NCI-H2171 treated with DMSO at 0.1 percent for 48 hours (cell line): ENCODE measurements around the gene CACNA2D2.
A peak's percentile ranks its signal among the peaks of the same experiment; 100 is the strongest.

ENCODE experiments used
- DNase-seq: peaks from one replicate; lab custom pipeline; 2025; lab: John Stamatoyannopoulos, UW

CACNA2D2 gene

DNA sequence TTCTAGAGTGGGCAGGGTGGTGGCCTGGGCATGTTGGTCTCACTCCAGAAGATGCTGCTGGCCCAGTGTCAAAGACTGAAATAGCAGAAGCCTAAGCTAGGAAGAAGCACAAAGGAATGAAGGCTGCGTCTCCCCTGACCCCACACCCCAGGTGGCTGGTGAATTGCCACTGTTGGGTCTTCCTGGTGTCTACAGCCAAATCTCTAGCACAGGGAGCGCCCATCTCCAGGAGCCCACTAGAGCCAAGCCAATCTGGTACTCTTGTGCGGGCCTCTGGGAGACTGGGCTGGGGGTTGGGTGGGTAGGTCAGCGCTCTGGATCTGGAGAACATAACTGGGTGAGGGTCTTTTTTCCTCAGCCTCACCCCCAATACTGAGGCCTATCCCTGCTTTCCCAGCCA, 176.3 kb downstream of the CACNA2D2 start:
- DNase-seq: no peak

DNA sequence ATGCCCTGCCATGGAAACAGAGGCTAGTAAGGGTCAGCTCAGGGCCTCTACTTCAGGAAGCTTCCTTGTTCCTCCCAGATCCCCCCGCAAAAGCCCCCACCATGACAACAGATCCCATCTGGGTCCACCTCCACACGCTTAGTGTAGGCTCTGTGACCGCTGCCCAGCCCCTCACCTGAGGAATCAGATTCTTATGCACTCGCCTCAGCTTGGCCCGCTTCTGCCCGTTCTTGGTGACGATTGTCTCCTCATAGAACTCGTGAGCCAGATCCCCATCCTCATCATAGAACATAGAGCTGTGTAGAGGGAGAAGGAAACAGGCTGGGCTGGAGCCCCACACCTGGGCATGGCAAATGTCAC, 177.3 kb downstream of the CACNA2D2 start:
- no peak for DNase-seq

DNA sequence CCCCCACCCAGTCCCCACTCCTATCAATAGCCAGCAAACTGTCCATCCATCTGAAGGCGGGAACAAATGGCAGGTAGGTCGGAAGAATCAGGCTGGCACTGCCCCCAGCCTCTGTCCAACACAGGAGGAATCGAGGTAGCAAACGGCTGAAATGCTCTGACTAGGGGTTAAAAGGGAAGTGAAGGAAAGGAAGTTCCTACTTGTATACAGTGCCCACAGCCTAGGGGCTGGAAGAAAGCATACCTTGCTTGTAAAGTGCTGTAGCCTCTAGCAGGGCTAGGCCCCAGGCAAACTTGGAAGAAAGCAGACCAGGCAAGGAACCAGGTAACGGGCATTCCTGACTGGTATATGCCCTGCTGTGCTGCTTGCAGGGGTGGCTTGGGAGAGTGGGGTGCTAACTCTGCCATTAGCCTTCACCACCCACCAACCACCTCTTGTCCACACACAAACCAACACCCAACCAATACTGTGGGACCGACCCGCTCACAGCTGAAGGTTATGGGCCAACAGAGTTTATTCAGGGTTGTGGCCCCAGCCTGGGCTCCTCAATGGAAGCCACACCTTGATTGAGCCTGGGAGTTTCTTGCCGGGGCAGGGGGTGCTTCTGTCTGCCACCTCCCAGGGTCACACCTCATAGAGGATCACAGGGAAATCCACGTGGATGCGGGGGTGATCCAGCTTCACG, 177.8 kb downstream of the CACNA2D2 start:
- DNase-seq: no peak

DNA sequence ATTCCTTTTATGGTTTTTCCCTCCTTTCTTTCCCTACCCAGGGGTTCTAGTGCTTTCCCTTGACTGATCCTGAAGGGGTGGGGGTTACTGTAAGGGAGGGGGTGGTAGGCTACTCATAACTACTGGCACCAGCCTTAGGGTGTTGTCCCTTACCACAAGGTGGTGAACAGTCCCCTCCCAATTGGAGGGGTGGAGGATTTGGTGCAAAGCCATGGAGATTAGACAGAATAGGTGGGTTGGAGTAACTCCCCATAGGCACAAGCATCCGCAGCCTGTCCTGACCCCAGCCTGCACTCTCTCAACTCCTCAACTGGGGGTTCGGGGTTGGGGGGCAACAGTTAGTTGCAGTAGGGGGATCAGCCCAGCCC, 178.3 kb downstream of the CACNA2D2 start:
- no peak for DNase-seq

DNA sequence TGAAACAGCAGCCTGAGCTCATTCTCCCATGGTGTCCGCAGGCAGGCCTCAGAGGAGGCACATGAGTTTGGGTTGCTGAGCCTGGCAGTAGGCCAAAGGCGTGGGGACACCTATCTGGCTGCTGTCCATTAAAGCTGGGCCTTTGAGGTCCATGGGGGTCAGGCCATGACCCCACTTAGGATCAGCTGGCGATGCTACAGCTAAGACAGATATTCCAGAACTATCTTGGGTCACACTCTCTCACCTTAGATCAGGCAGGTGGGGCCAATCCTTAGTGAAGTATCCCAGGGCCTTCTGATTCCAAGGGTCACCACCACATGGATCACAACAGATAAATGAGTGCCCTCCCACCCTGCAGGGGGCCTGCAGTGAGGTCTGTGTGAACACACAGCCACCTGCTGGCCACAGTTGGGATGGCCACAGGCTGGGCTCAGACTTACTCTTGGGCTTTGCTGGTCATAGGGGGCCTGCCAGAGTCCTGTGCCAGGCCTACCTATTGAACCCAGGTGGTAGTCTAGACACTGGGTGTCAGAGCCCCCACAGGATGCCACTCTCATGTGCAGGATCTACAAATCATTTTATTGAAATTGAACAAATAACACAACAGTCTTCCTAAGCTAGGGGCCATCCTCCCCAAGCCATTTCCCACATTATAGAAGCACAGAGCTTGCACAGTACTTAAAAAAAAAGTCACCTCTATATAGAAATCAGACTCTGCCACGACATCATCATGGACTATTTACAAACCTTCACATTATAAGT, 178.9 kb downstream of the CACNA2D2 start:
- peak; percentile 39 for DNase-seq

DNA sequence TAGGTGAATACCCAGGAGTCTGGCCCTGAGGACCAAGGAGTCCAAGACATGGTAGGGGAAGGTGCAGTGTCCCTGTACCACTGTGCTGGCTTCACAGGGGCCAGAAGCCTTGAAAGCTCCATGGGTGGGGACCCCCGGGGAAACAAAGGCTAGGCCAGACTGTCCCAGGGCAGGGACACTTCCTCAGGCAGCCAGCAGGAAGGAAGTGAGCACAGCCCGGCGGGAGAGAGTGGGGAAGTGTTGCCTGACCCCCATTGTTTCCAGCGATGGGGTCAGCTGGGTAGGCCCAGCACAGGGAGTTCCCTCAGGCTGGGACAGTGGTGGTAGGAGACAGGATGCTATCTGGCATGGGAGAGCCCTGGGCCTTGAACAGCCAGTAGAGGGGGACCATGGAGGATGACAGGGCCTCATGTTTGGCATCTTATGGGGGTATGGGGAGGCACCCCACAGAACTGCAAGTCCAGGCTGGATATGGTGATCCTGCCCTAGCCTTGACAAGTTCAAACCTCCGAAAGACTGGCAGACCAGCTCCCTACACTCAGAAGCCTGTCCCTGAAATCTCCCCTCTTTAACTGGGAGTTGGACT, 179.7 kb downstream of the CACNA2D2 start:
- DNase-seq: no peak

DNA sequence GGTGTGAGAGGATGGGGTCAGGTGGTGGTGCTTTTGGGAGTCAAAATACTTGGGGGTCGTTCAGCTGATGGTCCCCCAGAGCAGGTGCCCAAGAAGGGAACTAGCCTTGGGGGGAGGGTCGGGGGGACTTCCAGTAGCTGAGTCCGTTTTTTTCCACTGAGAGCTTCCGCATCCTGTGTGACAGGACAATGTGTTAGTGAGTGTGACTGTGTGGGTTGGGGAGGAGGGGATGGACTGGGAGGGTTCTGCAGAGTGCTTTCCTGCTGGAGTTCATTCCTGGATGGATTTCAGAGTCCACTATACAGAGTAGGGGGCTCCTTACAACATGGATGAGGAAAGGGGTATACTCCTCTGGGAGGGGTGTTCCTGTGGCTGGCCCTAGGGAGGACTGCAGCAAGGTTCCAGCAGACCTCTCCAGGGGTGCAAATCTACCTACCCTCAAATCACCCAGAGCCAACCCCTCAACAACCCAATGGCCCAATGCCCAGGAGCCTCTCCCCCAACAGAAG, 180.3 kb downstream of the CACNA2D2 start:
- DNase-seq: no peak

DNA sequence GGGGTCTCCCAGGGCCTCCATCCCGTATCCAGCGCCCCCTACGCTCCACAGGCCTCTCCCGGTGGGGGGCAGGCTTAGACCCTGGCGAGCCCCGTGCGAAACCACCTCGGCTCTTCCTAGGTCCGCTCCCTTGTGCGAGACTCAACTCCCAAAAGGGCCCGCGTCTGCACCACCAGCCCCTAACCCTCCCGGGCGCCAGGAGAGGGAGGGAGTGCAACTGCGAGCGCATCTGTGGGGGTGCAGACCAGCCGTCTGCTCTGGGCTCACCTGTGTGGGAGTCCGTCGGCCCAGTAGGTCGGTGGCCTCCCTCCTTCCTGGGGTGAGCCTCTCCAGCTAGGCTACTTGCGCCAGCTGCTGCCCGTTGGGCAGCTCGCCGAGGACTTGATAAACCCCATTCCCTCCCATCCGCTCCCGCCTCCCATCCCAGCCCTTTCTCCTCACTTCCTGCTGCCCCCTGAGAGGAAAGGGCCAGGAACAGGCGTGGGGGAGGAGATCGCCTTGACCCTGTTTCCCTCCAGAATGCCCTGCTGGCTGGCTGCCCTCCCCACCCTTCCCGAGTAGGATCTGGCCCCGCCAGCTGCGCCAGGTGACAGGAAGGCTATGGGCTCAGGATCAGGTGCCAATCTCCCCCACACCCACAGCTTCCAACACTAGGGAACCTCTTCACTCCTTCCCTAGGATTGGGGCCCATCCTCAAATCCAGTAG, 180.9 kb downstream of the CACNA2D2 start, which contains the start of gene HYAL2:
Gene HYAL2, minus strand, starts transcription at position 360 of the 706 bp plus-strand sequence. CDS start 2,256 bp downstream, outside the sequence.
- no peak for DNase-seq

DNA sequence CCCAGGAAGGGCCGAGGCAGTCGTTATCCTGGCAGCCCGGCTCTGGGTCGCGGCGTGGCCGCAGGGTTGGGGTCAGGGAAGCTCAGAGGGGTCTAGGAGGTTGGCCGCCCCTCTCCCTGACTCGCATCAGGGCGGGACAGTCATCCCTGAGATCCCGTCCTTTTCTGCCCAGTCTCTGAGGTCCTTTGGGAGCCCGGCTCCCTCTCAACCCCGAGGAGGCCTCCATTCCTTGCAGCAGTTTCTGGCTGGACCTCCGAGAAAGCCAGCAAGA, 181.4 kb downstream of the CACNA2D2 start:
- DNase-seq: no peak

DNA sequence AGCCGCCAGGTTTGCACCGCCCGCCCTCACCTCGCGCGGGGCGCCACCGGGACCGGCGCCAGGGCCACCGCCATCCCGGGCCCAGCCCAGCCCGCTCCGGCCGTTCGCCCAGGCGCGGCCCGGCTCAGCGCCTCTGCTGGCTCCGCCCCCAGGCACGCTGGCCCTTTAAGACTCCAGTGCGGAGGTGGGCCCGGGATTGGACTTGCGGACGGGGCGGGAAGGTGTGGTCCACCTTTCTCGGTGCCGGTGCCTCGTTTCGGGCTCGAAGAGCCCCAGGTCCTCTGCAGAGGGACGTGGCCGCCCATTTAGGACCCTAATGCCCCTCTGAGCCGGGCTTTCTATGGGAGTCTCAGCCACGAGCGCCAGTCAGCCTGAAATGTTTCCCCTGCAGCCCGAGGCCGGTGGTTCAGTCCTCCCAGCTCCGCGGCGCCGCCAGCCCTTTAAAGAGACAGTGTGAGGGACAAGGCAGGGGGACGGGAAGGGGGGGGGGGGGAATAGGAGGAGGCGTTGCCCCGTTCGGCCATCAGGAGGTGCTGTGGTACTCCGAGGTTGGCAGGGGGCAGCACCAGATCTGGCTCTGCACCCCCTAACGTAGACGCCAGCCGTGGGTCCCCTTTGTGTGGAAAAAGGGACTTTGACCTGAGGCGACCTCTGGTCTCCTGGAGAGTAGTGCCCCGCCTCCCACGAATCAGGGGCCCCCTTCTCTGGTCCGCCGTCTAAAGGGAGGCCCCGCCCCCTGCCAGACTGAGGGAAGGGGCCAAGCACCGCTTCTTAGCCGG, 181.9 kb downstream of the CACNA2D2 start:
- DNase-seq: peak; percentile 78

DNA sequence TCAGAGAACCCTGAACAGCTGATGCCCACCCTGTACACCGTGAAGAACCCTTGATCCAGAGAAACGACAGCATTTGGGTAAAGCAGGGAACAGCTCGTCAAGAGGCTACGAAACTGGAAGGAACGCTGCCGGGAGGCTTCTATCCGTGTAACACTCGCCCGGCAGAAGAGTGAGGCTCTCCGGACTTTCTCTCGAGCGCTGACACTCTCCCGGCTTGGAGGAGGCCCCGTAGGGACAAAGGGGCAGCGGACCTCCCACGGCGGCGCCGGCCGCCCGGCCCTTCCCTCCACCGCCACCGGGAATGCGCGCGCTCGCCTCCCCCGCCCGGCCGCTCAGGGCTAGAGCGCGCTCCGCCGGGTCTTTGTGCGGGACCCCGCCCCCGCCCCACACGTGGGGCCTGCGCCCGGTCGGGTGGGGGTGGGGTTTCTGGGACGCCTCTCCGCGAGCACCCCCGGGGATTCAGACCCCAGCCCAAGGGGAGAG, 182.5 kb downstream of the CACNA2D2 start:
- DNase-seq: peak; percentile 42

DNA sequence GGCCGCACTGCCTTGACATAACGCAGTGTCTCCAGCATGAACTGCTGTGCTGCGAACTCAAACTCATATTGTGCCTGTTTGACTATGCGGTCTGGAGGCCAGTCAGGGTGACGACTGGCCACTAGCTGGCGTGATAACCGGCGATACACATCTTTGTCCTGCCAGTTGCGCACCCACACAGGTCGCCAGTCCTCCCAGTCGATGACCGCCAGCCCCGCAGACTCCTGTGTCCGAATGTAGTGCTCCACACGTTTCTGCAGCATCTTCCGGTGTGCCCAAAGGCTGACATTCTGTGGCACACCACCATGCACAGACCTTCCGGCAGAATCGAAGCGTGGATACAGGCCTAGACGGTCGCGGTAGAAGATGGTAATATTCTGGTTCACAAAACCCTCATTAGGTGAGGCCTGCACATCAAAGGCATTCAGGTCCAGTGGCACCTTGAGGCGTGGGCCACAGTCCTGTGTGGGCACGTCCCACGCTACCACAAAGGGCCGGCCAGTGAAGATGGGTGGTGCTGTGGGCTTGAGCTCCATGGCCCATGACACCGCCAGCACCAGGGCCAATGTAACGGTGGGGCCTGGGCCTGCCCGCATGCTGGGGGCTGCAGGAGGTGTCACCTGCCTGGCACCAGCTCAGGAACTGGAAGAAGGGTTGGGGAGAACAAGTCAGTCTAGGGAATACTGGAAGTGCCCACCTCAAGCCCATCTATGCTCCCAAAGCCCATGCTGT, 183.4 kb downstream of the CACNA2D2 start:
- DNase-seq: no peak

DNA sequence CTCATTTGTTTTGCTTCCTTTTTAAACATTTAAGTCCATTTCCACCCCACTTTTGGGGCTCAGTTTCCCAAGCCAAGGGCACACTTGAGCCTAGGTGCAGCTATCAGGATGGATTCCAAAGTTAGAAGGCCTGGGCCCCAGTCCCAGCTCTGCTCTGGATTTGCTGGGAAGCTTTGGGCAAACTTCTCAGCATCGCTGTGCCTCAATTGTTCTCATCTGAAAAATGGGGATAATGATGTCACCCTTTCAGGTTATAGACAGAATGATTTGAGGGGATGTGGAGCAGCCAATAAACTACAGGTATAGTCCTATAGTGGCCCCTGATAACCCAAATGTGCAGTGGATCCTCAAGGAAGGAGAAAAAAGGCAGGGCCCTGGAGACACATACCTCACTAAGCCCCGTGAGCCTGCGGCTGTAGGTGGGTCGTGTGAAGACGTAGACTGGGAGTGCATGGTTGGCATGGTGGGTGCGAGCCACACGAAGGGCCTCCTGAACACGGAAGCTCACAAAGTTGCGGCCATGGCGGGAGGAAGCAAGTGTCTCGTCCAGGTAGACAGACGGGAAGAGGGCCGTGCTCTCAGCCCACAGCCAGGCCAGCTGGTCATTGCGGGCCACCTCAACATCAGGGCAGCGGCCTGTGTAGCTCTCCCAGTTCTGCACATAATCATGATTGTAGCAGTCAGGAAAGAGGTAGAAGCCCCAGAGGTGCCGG, 184.1 kb downstream of the CACNA2D2 start:
- DNase-seq: no peak

DNA sequence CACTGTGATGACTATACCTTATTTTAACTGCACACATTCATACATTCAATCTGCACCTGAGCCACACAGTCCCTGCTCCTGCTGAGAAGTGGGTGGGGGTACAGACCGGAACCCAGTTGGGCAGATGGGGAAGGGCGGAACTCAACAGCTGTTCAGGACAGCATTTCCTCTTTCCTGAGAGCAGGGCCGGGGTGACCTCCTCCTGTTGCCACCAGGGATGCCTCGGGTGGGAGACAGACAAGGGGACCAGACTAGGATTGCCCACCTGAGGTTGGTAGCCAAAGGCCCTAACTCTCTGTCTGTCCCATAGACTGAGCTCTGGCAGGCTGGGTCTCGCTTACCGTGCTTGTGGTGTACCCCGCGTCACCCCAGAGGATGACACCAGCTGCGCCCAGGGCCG, 184.8 kb downstream of the CACNA2D2 start:
- DNase-seq: no peak

DNA sequence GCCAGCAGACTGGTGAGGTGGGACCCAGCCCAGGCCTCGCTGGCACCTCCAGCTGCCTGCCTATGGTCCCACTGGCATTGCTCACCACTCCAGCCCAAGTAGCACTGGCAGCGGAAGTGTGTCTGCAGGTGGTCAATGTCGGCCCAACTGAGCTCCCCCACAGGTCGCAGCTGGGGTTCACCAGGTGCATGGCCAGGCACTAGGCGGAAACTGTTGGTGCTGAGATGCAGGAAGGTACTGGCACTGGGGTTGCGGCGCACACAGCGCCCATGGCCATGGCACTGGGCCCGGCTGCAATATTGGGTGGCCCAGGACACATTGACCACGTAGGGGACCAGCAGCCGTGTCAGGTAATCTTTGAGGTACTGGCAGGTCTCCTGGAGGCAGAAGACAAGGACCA, 185.3 kb downstream of the CACNA2D2 start:
- no peak for DNase-seq

DNA sequence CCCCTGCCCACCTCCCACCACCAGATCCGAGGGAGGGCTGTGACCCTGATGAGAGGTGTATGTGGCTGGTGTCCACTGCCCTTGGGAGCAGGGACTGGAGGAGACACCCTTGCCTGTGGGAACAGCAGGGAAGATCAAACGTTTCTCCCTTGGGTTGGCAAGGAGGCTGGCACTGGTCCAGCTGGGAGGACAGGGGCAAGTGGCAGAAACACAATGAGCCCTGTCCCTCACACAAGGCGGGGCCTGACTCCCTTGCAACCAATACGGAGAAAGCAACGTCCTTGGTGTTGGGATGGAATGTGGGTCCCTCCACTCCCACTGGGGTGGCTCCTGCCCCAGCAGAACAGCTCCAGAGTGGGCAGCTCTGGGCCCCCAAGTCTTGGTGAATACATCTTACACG, 186.1 kb downstream of the CACNA2D2 start:
- DNase-seq: no peak

DNA sequence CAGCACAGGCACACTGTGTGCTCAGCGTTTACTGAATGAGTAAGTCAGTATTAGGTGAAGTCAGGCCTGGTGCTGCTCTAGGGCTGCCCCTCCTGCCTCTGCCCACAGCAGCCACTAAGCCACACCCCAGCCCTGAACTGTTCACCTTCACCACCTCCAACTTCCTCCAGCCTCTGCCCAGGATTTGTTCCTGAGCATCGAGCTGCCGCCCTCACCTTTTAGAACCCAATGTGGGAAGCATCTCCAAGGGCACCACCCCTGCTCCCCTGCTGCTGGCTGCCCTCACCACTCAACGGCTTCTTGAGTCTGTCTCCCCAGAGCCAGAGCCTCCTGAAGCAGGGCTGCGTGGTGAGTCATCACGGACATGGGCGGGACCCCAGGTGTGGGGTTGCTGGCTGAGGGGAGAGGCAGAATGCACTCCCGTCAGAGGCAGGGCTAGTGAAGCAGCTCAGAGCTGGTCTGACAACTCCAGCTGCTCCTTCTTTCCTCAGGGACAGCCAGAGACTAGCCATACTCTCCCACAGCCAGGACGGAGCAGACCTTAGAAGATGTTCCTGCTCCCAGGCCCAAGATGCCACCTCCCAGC, 186.7 kb downstream of the CACNA2D2 start:
- peak; percentile 51 for DNase-seq

DNA sequence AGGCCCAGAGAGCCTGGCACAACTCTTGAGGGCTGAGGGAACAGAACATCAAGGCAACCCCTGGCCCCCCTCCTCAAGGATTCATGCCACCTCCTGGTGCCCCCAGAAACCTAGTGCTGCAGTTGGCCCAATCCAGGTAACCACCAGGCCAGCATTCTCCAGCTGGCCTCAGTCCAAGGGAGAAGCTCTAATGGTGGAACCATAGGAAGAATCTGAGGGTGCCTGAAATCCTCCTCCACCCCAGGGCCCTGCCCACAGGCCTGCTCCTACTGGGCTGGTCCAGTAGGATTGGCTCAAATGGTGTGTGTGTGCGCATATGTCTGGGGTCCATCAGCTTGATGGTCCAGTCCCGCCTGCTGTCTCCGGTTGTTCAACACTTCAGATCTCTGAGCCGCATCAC, 188.6 kb downstream of the CACNA2D2 start:
- no peak for DNase-seq

DNA sequence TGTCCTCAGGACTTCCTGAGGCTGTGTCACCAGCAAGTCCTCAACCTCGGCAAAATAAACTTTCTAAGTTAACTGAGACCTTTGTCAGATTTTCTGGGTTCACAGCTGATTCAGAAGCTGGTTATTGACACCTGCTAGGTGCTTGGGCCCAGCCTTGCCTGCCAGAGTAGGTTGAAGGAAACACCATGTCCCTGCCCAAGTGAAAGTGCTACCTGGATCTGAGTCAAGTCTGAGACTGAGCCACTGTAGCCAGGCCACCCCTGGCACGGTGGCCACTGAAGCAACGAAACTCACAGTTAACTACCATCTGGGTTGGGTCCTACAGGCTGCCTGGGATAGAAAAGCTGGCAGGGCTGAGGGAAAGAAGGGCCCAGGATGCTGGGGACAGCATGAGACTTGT, 189.1 kb downstream of the CACNA2D2 start:
- DNase-seq: no peak
